ENCODE measurements around the gene TBC1D22A.
A peak's percentile ranks its signal among the peaks of the same experiment; 100 is the strongest.

The TBC1D22A gene

DNA sequence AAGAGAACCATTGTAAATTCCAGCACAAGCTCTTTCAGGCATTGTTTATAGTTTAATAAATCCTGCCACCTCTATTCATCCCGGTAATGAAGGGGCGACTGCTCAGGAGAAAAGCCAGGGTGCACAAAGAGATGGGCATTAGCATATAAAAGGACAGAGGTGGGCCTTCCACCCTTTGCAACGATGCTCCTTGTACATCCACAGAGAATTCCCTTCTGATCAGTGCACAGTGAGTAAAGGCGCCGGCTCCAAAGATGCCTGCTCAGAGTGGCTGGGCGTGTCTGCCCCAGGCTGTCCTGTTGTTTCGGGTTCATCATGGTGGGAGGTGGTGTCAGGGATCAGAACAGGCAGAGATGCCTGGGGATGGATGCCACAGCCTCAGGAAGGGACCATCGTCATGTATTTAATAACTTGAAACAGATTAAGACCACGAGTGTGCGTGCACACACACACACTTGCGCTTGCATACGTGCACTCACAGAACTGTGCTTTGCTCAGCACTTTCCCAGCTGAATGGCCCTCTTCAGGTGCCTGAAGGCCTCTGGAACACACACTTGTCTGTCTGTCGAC, 305.0 kb downstream of the TBC1D22A start:
- Mint-ChIP-seq H3K4me1 (peaks cover 12% of the 10 kb centered on the region), H3K4me3 (no peak overlapping the region), H3K27me3 (no peaks in the 10 kb centered on the region), H3K27ac (no peak overlapping the region), H3K9me3 (no peaks in the 10 kb centered on the region), H3K36me3 (ENCODE audit: low read depth) (peaks cover 3% of the 10 kb centered on the region)
- no peak for ATAC-seq
- DNase-seq = no peak

DNA sequence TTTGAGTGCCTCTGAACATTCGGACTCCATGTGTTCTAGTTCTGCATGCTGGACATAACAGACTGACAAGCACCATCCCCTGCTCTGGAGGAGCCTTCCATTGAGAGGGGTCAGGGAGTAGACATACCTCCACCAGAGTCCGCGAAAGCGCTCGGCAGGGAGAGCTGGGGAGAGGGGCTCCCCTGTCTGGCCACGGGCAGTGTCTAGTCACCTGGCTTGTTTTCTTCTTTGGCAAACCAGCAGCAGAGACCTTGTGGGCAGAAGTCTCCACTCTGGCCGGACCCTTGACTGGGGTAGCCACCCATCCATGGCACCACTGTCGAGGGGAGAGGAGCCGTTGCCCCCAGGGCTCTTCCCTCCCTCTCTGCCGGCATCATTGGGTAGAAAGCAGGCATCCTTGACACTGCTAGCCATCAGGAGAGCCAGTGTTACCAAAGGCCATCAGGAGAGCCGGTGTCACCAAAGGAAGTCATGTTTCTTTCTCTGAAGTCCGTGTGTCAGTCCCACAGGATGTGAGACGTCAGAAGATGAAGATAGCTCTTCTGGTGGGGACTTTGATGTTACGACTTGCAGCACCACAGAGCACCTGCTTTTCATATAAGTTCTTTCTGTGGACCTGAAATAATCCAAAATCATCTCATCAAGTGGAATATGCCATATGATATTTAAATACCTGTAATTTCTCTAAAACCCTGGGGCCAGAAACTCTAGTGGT, 305.6 kb downstream of the TBC1D22A start:
- Mint-ChIP-seq H3K36me3 (ENCODE audit: low read depth) (peaks cover 7% of the 10 kb centered on the region), H3K9me3 (no peaks in the 10 kb centered on the region), H3K27ac (no peak overlapping the region), H3K4me3 (no peak overlapping the region), H3K27me3 (no peaks in the 10 kb centered on the region), H3K4me1 (peaks cover 12% of the 10 kb centered on the region)
- ATAC-seq (no peak), DNase-seq (no peak)

DNA sequence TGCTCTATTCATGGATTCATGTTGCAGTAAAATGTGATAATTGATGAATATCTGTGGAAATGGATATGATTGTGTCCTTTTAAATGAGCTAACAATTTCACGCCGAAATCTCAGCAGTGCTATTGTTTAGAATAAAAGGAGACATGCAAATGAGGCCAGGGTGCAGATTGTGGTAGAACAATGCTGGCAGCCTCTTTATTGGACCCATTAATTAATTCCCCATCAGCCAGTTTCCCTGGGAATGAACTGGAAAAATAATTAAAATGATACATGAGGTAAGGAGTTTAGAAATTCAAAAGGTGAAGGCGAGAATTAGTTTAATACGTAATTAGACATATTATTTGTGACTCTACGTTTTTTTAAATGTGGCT, 306.2 kb downstream of the TBC1D22A start:
- no peak overlapping the region for H3K27ac Mint-ChIP-seq

DNA sequence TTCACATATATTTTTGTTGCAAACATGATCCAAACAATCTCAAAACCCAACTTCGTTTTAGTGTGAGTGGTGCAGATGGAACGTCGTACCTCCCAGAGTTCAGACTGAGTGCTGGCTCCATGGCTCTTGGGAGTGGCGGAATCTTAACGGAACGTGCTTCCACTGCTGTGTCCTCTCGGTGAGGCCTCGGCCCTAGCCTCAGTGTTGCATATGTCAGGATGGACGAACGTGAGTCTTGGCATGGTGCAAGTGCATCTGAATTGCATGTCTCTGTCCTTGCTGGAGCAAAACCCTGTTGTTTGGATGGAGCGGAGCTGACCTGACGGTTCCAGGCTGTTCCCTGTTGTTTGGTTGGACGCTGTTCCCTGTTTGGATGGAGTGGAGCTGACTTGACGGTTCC, 306.8 kb downstream of the TBC1D22A start:
- peaks cover 14% of the 10 kb centered on the region for H3K36me3 Mint-ChIP-seq (ENCODE audit: low read depth)
- peaks cover 2% of the 10 kb centered on the region for H3K9me3 Mint-ChIP-seq
- H3K4me1 Mint-ChIP-seq = peaks cover 12% of the 10 kb centered on the region
- H3K4me3 Mint-ChIP-seq = no peak overlapping the region
- no peak for DNase-seq
- no peaks in the 10 kb centered on the region for H3K27me3 Mint-ChIP-seq
- no peak for ATAC-seq
- H3K27ac Mint-ChIP-seq = no peak overlapping the region

More for the DNA sequence above, 306.2 kb downstream of the TBC1D22A start:
- H3K27me3 Mint-ChIP-seq = no peaks in the 10 kb centered on the region
- no peak overlapping the region for H3K4me3 Mint-ChIP-seq
- DNase-seq (no peak), ATAC-seq (no peak)
- peaks cover 11% of the 10 kb centered on the region for H3K36me3 Mint-ChIP-seq (ENCODE audit: low read depth)
- no peaks in the 10 kb centered on the region for H3K9me3 Mint-ChIP-seq
- peaks cover 12% of the 10 kb centered on the region for H3K4me1 Mint-ChIP-seq

DNA sequence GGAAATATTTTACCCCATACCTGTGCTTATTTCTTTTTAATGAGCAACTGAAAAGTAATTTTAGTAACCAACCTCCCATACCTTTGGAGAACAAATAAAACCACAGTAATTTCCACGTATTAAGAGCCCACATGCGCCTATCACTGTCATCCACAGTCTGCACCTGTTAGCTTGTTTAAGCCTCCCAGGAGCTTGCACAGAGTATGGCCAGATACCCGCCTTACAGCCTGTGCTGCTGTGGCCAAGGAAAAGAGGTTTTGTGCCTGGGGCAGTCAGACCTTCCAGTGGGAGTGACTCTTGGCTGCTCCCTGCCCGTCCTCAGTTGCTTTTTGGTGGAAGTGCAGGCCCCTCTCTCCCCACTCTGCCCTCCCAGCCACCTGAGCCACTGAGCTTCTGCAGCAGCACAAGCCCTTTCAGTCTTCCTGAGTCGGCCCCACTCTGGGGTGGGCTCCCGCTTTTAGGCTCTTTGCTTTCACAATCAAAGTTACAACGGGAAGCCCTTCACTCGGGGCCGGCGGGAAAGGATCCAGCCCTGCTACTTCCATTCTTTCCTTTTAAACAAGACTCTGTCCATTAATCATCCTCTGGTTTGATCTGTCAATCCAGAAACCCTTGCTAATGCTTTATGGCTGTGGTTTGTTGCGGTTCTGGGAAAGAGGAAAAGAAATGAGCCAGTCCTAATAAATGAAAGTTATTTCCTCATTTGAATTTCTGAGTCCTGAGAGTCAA, 308.8 kb downstream of the TBC1D22A start:
- Mint-ChIP-seq H3K36me3 (ENCODE audit: low read depth) (peaks cover 30% of the 10 kb centered on the region), H3K4me1 (peaks cover 12% of the 10 kb centered on the region), H3K27me3 (no peaks in the 10 kb centered on the region), H3K9me3 (peaks cover 12% of the 10 kb centered on the region), H3K4me3 (no peak overlapping the region), H3K27ac (no peak overlapping the region)
- ATAC-seq (no peak), DNase-seq (no peak)

DNA sequence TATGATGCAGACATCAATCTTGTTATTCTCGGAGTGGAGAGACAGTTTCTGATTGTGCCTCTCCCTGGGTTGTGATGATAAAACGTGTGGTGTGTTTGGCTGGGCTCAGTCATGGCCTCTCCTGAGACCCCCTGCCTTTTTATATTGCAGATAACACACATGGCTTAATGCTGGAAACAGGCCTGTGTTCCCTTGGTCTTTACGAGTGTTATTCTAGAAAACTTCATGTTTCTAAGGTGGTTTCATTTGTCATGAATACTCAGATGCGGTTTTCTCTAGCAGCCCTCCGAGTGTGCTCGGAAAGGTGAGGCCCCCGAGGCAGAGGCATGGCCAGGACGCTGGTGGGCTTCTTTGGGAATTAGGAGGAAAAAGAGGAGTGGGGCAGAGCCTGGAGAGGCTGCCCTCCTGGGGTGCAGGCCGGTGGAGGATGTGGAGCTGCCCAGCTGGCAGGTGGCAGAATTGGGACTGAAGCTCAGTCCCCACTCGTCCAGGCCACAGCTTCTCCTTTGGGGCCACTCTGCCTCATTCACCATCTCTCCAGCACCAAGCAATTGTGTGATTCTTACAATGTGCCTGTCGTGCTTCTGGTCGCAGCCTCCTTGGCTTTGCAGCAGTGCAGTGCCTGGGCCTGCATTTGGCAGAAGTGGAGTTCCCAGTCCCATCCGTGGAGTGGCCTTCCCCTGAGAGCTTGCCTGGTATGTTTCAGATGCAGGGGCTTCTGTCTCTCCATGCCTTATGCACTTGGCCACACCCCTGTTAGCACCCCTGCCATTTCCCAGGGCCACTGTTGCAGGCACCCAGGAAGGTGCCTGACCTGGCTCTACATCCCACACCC, 309.6 kb downstream of the TBC1D22A start:
- ATAC-seq = no peak
- no peak overlapping the region for H3K4me3 Mint-ChIP-seq
- peaks cover 36% of the 10 kb centered on the region for H3K36me3 Mint-ChIP-seq (ENCODE audit: low read depth)
- H3K27ac Mint-ChIP-seq = no peak overlapping the region
- no peaks in the 10 kb centered on the region for H3K27me3 Mint-ChIP-seq
- peaks cover 17% of the 10 kb centered on the region for H3K9me3 Mint-ChIP-seq
- H3K4me1 Mint-ChIP-seq = peaks cover 10% of the 10 kb centered on the region
- DNase-seq = no peak

DNA sequence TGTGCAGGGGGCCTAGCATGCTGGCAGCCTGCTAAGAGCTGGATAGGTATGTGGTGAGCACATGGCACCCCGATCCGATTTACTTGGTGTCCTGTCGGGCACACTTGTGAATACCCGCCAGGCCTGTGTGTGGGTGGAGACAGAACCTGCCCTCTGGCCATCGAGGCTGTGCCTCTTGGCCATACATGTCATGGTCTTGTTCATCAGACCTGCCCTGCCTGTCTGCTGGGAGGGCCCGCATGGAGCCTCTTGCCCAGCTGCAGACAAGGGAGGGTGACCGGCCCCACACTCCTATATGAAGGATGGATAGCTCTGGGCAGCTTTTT, 310.2 kb downstream of the TBC1D22A start:
- H3K27ac Mint-ChIP-seq = no peak overlapping the region
- H3K36me3 Mint-ChIP-seq (ENCODE audit: low read depth) = peaks cover 38% of the 10 kb centered on the region
- no peaks in the 10 kb centered on the region for H3K27me3 Mint-ChIP-seq
- no peak for DNase-seq
- H3K4me3 Mint-ChIP-seq = no peak overlapping the region
- H3K9me3 Mint-ChIP-seq = peaks cover 17% of the 10 kb centered on the region
- no peak for ATAC-seq
- H3K4me1 Mint-ChIP-seq = peaks cover 6% of the 10 kb centered on the region

DNA sequence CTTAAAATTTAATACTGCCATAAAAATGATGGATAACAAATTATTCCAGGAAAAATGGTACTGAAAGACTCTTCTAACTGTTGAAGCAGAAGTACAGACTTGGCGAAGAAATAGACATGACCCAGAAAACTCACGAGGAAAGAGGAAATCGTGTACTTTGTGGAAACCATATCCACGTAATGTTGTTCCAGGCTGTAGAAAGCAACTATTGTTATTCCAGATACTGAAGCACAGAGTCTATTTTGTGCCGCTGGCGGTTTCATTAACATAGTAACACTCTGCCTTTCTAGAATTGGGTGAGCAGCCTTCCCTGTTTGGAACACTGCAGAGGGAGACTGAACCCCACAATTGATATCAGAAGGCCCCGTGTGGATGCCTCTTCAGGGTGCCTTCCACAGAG, 310.6 kb downstream of the TBC1D22A start:
- Mint-ChIP-seq H3K27ac (no peak overlapping the region), H3K36me3 (ENCODE audit: low read depth) (peaks cover 41% of the 10 kb centered on the region), H3K4me1 (peaks cover 2% of the 10 kb centered on the region), H3K9me3 (peaks cover 17% of the 10 kb centered on the region), H3K27me3 (no peaks in the 10 kb centered on the region), H3K4me3 (no peak overlapping the region)
- ATAC-seq (no peak), DNase-seq (no peak)

DNA sequence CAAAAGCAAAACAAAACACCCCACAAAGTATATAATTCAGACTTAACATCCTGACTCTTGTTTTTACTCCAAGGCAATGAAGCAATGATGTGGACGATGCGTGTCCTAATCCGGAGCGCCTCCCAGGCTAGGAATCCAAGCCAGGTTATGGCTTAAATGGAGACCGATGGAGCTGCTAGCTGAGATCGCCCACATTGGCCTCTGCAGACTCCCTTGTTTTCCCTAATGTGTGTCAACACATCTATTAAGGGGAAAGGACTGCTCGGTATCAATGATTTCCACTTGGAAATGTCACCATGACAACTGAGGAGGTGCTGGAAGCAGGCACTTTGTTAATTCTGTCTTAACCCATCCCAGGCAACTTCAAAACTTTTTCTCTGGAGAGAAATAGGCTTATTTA, 311.7 kb downstream of the TBC1D22A start:
- Mint-ChIP-seq H3K27ac (no peak overlapping the region), H3K9me3 (peaks cover 18% of the 10 kb centered on the region), H3K27me3 (no peaks in the 10 kb centered on the region), H3K4me1 (no peaks in the 10 kb centered on the region), H3K4me3 (no peak overlapping the region), H3K36me3 (ENCODE audit: low read depth) (peaks cover 47% of the 10 kb centered on the region)
- DNase-seq (no peak), ATAC-seq (no peak)

DNA sequence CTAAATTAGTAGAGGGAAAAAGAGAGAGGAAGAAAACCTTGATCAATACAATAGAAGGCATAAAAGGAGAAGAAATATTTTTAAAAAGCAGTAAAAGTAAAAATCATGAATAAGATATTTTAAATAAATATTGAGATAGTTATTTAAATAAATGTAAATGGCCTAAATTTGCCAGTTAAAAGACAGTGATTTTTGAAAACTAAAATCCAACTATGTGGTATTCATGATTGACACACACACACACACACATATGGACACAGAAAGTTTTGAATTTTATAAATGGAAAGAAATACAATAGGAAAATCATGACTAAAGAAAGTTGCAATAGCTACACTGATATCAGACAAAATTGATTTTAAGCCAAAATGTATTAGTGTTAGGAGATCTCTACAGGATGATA, 313.1 kb downstream of the TBC1D22A start:
- Mint-ChIP-seq H3K36me3 (ENCODE audit: low read depth) (peaks cover 55% of the 10 kb centered on the region), H3K27me3 (no peaks in the 10 kb centered on the region), H3K4me3 (no peak overlapping the region), H3K4me1 (no peaks in the 10 kb centered on the region), H3K9me3 (peaks cover 31% of the 10 kb centered on the region), H3K27ac (no peak overlapping the region)
- ATAC-seq = no peak
- no peak for DNase-seq

DNA sequence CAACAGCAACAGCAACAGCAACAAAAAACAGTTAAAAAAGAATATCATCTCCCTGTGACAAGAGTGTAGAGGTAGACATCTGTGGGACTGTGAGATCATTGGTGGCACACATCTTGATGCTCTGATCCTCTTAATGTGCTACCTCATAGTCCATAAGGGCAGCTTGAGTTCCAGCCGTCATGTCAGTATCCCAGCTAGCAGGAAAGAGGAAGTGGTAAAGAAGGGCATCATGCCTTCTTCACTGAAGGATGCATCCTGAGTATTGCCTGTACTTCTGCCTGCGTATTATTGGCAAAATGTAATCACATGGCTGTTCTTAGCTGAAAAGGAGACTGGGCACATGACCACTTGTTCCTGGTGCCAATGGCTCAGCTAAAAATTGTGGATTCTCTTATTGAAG, 314.3 kb downstream of the TBC1D22A start:
- Mint-ChIP-seq H3K4me3 (no peak overlapping the region), H3K4me1 (no peaks in the 10 kb centered on the region), H3K36me3 (ENCODE audit: low read depth) (peaks cover 55% of the 10 kb centered on the region), H3K27ac (no peak overlapping the region), H3K27me3 (no peaks in the 10 kb centered on the region), H3K9me3 (peaks cover 33% of the 10 kb centered on the region)
- ATAC-seq (no peak), DNase-seq (no peak)

DNA sequence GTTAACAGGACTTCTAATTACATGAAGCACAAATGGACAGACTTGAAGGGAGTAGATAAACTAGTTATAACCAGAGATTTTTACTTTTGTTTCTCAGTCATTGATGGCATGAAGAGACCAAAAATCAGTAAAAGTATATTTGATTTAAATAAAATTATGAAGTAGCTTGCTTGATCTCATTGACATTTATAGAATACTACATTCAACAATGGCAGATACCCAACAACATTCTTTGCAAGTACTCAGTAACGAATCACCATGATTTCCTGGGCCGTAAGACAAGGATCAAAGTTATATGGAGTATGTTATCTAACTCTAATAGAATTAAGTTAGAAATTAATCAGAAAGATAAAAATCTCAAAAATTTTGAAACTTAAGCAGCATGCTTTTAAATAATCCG, 317.6 kb downstream of the TBC1D22A start:
- DNase-seq = no peak
- H3K9me3 Mint-ChIP-seq = peaks cover 33% of the 10 kb centered on the region
- H3K36me3 Mint-ChIP-seq (ENCODE audit: low read depth) = peaks cover 40% of the 10 kb centered on the region
- peaks cover 16% of the 10 kb centered on the region for H3K4me1 Mint-ChIP-seq
- H3K27ac Mint-ChIP-seq = no peak overlapping the region
- no peak for ATAC-seq
- H3K4me3 Mint-ChIP-seq = no peak overlapping the region
- H3K27me3 Mint-ChIP-seq = no peaks in the 10 kb centered on the region

DNA sequence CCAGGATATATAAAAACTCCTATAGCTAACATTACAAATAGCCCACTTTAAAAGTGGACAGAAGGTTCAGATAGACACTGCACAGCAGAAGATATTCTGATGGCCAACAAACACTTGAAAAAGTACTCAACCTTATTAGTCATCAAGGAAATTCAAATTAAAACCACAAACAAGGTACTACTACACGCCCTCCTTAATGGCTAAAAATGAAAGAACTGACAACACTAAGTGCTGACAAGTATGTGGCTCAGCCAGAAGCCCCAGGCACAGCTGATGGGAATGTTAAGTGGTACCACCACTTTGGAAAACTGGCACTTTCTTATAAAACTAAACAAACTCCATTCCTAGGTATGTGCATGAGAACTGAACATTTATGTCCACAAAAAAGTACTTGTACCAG, 320.1 kb downstream of the TBC1D22A start:
- Mint-ChIP-seq H3K4me1 (peaks cover 16% of the 10 kb centered on the region), H3K9me3 (peaks cover 23% of the 10 kb centered on the region), H3K36me3 (ENCODE audit: low read depth) (peaks cover 25% of the 10 kb centered on the region), H3K27ac (no peak overlapping the region), H3K27me3 (no peaks in the 10 kb centered on the region), H3K4me3 (no peak overlapping the region)
- ATAC-seq = no peak
- DNase-seq = no peak

DNA sequence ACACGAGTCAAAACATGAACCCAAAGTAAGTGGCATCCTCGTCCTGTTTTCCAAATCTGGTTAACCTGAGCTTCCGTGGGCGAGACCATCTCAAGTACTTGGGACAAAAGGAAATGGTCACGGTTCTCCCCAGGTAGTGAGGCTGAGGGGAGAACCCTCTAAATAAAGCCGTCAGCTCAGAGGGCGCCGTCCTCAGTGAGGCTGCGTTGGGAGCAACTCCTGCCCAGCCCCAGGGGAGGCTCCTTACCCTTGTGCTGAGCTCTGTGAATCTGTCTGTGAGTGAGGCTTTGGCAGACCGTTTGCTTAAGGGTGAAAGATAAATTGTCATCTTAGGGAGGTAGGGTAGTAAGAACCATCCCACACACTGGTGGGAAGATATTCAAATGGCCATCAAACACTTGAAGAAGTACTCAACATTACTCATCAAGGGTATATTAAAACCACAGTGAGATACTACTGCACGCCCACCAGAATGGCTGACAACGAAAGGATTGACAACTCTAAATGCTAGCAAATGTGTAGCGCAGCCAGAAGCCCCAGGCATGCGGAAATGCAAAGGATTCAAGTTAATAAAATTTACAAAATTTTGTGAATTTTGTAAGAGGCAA, 321.0 kb downstream of the TBC1D22A start:
- ATAC-seq (peak; percentile 57), DNase-seq (no peak)
- no peak overlapping the region for H3K4me3 Mint-ChIP-seq
- H3K9me3 Mint-ChIP-seq = peaks cover 23% of the 10 kb centered on the region
- peaks cover 17% of the 10 kb centered on the region for H3K4me1 Mint-ChIP-seq
- H3K27ac Mint-ChIP-seq = no peak overlapping the region
- no peaks in the 10 kb centered on the region for H3K27me3 Mint-ChIP-seq
- H3K36me3 Mint-ChIP-seq (ENCODE audit: low read depth) = peaks cover 21% of the 10 kb centered on the region
